HUES6 (cell line): ENCODE data around the gene MRPL34.

Experiments
- H3K27ac ChIP-seq: 2 replicates; pipeline ENCODE4 v1.7.0; 2013; ENCODE audit warnings: low read depth, mild to moderate bottlenecking, low read length, inconsistent platforms
- H3K27me3 ChIP-seq: 2 replicates; pipeline ENCODE4 v1.6.1; 2013; ENCODE audit warnings: low read length; ENCODE audit not compliant: control insufficient read depth, insufficient read depth
- H3K36me3 ChIP-seq: 2 replicates; pipeline ENCODE4 v1.6.1; 2013; ENCODE audit warnings: low read length; ENCODE audit not compliant: control insufficient read depth, insufficient read depth
- H3K4me1 ChIP-seq: 2 replicates; pipeline ENCODE4 v1.6.1; 2013; ENCODE audit warnings: low read length; ENCODE audit not compliant: control insufficient read depth, insufficient read depth
- H3K4me3 ChIP-seq: 2 replicates; pipeline ENCODE4 v1.5.1; 2013; ENCODE audit warnings: low read depth, low read length
- H3K9ac ChIP-seq: one replicate; pipeline ENCODE4 v1.6.1; 2013; ENCODE audit warnings: mild to moderate bottlenecking, low read length
- H3K9me3 ChIP-seq: 2 replicates; pipeline ENCODE4 v1.6.1; 2013; ENCODE audit warnings: low read depth, low read length; ENCODE audit not compliant: control insufficient read depth, insufficient read depth

The MRPL34 gene

DNA sequence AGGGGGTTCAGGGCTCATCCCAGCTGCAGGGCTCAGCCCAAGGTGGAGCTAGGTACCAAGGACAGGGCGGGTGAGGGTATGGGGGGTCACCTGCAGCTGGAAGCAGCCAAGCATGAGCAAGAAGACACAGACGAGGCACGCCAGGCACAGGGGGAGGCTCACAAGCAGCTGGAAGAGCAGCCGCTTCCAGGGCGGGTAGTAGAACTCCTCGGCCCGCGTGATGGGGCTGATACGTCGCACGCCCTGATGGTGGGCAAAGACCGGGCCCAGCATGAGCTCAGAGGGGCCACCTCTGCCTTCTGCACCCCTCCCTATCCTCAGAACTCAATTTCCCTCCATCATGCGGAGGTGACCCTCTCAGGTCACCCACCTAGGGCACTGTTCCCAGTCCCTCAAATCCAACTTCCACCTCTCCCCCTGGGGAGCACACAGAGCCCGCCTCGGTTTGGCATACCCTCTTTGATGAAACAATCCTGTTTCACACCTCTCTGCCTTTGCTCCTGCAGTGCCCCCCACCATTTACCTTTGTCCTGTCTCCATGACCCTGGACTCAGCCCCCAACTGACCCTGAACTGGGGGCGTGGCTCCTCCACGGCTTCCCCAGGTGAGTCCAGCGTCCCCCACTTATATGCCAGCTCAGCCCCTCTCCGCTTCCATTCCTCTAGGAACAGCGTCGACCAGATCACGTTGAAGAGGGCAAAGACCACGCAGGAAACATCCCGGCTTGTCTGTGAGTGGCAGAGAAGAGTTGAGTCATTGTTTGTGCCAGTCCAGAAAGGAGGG, 24.8 kb downstream of the MRPL34 start:
- no peaks in the 10 kb centered on the region for H3K9me3 ChIP-seq
- H3K27me3 ChIP-seq = peaks cover 16% of the 10 kb centered on the region
- no peak overlapping the region for H3K9ac ChIP-seq
- no peak overlapping the region for H3K4me3 ChIP-seq
- peaks cover under 1% of the 10 kb centered on the region; the same call in 1 of the 2 replicates for H3K36me3 ChIP-seq
- no peak overlapping the region for H3K27ac ChIP-seq
- peaks cover 21% of the 10 kb centered on the region for H3K4me1 ChIP-seq

DNA sequence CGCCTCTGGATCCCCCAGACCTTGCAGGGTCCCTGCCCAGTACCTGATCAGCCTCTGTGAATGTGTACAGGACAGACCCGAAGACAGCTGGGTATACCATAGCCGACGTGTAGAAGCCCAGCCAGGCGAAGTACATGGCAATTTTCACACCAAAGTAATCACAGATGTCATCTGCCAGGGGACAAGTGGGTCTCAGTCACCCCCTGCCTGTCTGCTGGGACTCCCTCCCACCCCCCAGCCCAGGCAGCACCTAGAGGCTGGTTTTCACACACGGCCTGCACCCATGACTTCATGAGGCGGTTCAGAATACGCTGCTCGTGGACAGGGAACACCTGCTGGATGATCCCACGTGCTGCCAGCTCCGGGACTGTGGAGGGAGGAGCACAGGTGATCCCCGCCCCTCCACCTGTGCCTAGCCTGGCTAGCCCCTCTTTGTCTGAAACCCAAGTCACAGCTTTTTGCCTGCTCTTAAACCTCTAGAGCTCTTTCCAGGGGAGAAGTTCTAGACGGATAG, 25.4 kb downstream of the MRPL34 start:
- H3K4me3 ChIP-seq = no peak overlapping the region
- H3K36me3 ChIP-seq = no peaks in the 10 kb centered on the region
- peaks cover 21% of the 10 kb centered on the region for H3K4me1 ChIP-seq
- no peaks in the 10 kb centered on the region for H3K9me3 ChIP-seq
- peaks cover 16% of the 10 kb centered on the region for H3K27me3 ChIP-seq
- no peak overlapping the region for H3K27ac ChIP-seq
- no peak overlapping the region for H3K9ac ChIP-seq

DNA sequence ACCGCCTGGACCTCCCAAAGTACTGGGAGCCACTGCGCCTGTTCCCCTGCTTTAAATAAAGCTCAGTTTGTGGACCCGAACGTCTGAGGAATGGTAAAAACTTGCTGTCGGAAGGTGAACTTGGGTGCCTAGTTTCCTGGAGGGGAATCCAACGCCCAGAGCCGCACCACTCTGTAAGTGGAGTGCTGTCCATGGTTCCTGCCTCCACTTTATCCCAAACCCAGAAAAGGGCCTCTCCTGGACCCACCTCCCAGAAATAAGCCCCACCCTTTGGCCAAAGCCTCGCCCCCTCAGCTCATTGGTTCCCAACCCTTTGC, 26.6 kb downstream of the MRPL34 start:
- no peak overlapping the region for H3K27ac ChIP-seq

DNA sequence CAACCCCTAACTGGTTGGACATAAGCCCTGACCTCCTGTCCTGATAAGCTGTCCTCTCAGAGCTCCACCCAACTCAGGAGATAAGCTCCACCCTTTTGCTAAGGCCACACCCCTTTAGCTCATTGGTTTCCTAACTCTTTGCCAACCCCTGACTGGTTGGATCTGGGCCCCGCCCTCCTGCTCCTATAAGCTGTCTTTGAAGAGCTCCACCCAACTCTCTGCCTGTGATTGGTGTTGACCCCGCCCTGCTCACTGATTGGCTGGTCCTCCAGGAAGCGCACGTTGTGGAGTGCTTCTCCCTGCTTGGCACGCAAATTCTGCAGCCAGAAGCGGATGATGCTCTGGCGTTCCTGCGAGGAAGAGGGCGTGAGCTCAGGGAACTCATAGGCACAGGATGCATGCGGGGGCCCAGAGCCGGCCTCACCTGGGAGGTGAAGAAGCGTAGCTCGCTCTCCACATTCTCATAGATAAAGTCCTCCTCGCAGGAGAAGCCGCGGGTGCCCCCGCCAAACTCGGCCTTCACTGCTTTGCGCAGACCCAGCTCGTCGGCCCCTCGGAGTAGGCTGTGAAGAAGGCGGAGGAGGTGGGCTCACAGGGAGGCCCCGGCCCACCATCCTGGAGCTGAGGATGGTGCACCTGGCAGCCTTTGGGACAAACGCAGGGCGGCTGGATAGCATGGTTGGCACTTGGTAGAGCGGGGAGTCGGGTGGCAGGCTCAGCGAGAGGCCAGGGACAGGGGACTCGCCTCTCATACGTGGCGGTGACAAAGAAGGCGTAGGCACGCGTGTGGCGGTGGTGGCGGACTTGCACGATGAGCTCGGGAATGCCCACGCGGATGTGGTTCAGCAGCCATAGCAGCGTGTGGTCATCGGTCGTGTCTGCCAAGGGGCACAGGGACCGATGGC, 27.3 kb downstream of the MRPL34 start:
- Histone ChIP-seq H3K4me1 (peaks cover 8% of the 10 kb centered on the region; the same call in 1 of the 2 replicates), H3K4me3 (peak overlapping the region; percentile 23), H3K9me3 (no peaks in the 10 kb centered on the region), H3K36me3 (no peaks in the 10 kb centered on the region), H3K9ac (no peak overlapping the region), H3K27me3 (peaks cover 16% of the 10 kb centered on the region), H3K27ac (no peak overlapping the region)

More for the DNA sequence above, 26.6 kb downstream of the MRPL34 start:
- Histone ChIP-seq H3K4me3 (no peak overlapping the region), H3K9ac (no peak overlapping the region), H3K27me3 (peaks cover 16% of the 10 kb centered on the region), H3K4me1 (peaks cover 11% of the 10 kb centered on the region; the same call in 1 of the 2 replicates), H3K9me3 (no peaks in the 10 kb centered on the region), H3K36me3 (no peaks in the 10 kb centered on the region)

DNA sequence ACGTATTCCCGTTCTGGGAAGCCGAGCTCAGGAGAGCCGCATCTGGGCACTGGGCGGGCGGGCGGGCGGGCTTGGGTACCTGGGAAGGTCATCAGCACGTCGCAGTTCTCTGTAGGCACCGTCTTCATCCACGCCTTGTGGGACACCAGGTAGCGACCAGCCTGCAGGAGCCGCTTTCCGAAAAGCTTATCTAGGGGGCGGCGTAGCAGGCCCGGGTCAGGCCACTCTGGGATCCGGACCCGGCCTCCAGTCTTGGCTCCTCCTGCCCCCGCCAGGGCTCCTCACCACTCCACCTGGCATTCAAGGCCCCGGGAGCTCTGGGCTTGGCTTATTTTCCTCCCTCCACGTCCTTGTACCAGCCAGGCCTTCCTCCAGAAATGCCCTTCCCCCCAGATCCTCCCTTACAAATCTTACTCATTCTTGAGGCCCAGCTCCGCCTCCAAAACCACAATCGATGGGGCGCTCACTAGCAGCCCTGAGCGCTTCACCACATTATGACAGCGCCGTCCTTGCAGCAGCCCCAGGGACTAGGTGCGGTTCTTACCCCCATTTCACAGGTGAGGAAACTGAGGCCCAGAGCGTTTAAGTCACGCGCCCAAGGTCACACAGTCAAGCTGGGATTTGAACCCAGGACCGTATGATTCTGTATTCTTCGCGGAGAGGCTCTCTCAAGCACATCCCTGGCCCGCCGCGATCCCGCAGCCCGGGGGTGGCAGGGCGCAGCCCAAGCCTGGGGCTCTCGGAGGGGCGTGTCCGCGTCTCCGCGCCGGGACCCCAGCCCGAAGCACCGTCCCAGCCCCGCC, 28.1 kb downstream of the MRPL34 start:
- no peak overlapping the region for H3K27ac ChIP-seq
- H3K9ac ChIP-seq = peak overlapping the region; percentile 65
- H3K4me3 ChIP-seq = peak overlapping the region; percentile 82
- H3K27me3 ChIP-seq = peaks cover 15% of the 10 kb centered on the region
- H3K36me3 ChIP-seq = no peaks in the 10 kb centered on the region
- peaks cover 17% of the 10 kb centered on the region for H3K4me1 ChIP-seq
- no peaks in the 10 kb centered on the region for H3K9me3 ChIP-seq

DNA sequence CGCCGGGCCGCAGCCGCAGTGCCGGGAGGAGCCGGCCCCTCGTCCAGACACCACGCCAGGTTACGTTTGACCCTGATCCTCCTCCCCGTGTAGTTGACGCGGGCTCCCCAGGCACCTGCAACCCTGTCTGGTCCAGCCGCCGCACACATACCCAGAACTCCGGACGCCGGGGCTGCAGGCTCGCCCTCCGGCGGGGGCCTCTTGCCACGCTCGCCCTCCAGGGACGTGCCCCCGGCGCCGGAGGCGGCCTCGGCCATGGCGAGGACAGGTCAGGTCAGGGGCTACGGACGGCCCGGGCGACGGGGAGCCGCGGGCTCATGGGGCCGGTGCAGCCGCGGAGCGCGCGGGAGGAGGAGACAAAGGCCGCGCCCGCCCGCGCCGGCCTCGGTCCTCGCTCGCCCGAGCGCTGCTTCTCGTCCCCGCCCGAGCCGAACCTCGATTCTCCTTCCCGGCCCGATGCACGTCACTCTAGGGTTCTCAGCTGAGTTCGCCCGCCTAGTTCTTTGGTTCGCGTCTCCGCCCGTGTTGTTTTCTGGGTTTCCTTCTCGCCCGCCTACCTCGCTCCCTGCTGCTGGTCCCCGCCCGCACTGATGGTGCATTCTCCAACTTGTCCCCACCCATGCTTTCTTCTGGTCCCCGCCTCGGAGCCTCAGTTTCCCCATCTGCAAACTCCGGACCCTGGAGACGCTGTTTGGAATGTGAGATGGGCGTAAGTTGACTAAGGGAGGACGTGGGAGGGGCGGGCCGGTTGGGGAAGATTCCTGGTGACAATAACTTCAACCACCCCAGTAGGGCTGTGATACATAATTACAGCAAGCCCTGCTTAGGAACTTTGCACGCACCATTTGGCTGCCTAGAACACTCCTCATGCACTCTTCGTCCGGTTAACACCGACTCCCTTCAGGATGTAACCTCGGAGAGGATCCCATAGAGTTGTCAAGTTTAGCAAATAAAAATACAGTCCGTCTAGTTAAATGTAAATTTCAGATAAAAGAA, 29.0 kb downstream of the MRPL34 start, which contains the start of gene ANO8:
ANO8 (minus strand) TSS at position 442 of the 996 bp plus-strand sequence; CDS start at position 257, 185 bp downstream.
- Histone ChIP-seq H3K27ac (no peak within 1 kb of the TSS), H3K36me3 (no peaks in the 10 kb centered on the region), H3K9me3 (no peaks in the 10 kb centered on the region), H3K9ac (peak within 1 kb of the TSS; percentile 65), H3K4me1 (peaks cover 20% of the 10 kb centered on the region), H3K4me3 (peak within 1 kb of the TSS; percentile 82), H3K27me3 (peaks cover 7% of the 10 kb centered on the region; the same call in 1 of the 2 replicates)

DNA sequence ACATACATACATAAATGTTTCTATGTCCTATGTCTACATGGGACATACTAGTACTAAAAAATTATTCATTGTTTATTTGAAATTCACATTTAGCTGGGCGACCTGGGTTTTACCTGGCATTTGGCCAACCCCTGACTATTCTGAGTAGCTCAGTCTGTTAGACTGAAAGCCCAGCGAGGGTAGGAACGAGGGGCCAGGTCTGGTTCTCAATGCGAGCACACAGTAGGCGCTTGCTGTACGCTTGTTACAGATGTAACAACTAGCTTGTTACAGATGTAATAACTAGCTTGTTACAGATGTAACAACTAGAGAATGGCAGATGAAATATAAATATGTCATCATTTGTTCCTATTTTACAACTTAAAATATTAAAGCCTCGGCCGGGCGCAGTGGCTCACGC, 29.9 kb downstream of the MRPL34 start:
- no peak overlapping the region for H3K27ac ChIP-seq
- no peaks in the 10 kb centered on the region for H3K36me3 ChIP-seq
- no peak overlapping the region for H3K4me3 ChIP-seq
- peaks cover 24% of the 10 kb centered on the region for H3K4me1 ChIP-seq
- no peaks in the 10 kb centered on the region; the same call in 1 of the 2 replicates for H3K27me3 ChIP-seq
- no peak overlapping the region for H3K9ac ChIP-seq
- no peaks in the 10 kb centered on the region for H3K9me3 ChIP-seq

DNA sequence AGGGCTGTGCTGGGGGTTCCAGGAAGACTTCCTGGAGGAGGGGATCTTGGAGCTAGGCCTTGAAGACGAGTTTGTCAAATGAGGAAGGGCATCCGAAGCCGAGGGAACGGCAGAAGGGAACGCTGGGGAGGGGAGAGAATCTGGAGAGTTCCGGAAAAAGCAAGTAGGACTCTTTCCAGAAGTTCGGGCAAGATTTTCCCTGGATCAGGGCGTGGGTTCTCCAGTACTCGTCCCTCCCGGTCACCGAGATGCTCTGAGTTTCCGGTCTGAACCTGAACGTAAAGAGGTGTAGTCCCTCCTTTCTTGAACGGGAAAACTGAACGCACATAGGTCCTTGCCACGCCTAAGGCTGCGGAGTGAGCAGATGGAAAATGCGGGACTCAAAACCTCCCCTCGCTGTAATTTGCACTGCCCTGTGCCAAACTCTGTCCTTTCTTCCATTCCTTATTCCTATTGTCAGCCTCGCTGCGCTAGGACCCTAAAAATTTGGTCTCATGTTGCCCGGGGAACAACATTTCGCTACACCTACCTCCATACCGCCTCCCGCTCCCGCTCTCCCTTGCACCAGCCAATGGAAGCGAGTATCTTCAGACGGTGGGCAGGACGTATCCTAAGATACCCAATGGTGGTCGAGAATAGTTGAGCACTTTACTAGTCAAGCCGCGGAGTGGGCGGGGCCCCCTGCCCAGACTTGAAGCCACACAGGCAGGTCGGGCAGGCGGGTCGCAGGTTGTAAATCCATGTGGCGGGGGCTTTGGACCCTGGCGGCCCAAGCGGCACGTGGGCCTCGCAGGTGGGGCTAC, 31.4 kb downstream of the MRPL34 start, which contains the start of gene GTPBP3:
GTPBP3 (plus strand) TSS at position 682 of the 803 bp plus-strand sequence; CDS start at position 741, 59 bp downstream.
- H3K9ac ChIP-seq = peak within 1 kb of the TSS; percentile 79
- H3K9me3 ChIP-seq = no peaks in the 10 kb centered on the region
- H3K36me3 ChIP-seq = peaks cover 5% of the 10 kb centered on the region
- H3K27me3 ChIP-seq = no peaks in the 10 kb centered on the region
- peak within 1 kb of the TSS; percentile 74 for H3K4me3 ChIP-seq
- peaks cover 27% of the 10 kb centered on the region for H3K4me1 ChIP-seq
- H3K27ac ChIP-seq = peak within 1 kb of the TSS; percentile 54
